ENCODE measurements around the gene NUDT12.
A peak's percentile ranks its signal among the peaks of the same experiment; 100 is the strongest.

NUDT12 gene

DNA sequence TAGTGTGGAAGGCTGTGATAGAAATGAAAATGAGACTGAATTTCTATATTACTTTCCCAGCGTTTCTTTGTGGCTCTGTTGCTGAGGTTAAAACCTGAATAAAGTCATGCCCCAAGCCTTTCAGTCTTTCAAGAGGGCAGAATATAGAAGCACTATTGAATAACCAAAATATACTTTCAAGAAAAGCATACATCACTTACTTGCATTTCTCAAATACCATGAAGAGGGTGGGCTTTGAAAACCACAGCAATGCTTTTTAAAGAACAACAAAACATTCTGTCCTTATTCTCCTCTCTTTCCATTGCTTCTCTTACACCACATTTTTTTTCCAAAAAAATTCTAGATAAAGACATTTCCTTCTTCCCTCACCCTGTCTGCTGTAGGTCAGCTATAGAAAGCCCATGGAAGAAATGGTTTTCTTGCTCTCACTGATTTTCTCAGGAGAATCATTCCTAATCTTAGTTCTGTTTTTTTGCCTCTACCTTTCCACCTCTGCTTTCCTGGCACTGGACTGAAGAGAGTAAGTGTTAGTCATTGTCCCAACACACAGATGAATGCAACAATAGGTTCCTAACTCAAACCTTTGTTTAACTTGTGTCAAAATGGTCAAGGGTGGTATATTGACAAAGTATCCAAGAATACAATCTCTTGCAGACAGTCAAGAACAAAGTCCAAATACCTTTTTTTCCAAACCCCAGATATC, 51.6 kb downstream of the NUDT12 start:
- peak; percentile 34 for DNase-seq (ENCODE audit: low read depth)
- H3K4me3 ChIP-seq (ENCODE audit: low read length), result no peak overlapping the region
- TF ChIP-seq, protein P1, sequence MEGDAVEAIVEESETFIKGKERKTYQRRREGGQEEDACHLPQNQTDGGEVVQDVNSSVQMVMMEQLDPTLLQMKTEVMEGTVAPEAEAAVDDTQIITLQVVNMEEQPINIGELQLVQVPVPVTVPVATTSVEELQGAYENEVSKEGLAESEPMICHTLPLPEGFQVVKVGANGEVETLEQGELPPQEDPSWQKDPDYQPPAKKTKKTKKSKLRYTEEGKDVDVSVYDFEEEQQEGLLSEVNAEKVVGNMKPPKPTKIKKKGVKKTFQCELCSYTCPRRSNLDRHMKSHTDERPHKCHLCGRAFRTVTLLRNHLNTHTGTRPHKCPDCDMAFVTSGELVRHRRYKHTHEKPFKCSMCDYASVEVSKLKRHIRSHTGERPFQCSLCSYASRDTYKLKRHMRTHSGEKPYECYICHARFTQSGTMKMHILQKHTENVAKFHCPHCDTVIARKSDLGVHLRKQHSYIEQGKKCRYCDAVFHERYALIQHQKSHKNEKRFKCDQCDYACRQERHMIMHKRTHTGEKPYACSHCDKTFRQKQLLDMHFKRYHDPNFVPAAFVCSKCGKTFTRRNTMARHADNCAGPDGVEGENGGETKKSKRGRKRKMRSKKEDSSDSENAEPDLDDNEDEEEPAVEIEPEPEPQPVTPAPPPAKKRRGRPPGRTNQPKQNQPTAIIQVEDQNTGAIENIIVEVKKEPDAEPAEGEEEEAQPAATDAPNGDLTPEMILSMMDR (conservative IDR thresholded peaks at IDR 0.05; ENCODE audit: low read length), result no peak

DNA sequence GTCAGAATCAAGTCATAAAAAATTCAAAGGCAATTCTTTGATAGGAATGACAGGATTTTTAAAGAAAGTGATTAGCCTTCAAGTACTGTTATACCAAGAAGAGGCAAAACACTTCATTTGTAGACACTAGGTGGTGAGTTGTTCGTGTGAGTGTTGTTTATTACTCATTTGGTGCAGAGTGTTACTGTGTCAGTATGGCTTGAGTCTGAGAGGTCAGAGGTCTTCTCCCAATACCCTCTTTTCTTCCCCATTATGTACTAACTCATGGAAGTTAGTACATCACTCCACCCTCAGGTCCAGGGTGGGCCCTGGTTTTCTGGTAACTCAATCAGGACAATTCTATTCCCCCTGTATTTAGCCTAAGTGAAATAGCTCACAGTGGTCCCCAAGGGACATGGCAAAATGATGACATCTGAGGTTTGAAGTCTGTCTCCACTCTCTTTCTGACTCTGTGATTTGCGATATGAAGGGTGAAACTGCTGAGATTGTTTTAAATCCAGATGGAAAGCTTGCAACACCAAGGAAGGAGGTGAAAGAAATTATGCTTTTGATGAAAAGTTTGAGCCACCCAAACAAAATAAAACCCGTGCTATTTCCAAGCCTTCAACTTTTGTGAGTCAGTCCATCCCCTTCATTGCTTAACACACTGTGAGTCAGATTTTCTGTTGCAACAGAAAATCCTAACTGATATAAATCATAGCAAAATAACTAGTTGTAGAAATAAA, 56.8 kb downstream of the NUDT12 start:
- TF ChIP-seq, protein P1 (conservative IDR thresholded peaks at IDR 0.05; ENCODE audit: low read length), result 0 out of 2 replicates have a peak, but pooled peaks have one; percentile 16
- DNase-seq (ENCODE audit: low read depth), result peak; percentile 94
- H3K4me3 ChIP-seq (ENCODE audit: low read length), result no peak overlapping the region

DNA sequence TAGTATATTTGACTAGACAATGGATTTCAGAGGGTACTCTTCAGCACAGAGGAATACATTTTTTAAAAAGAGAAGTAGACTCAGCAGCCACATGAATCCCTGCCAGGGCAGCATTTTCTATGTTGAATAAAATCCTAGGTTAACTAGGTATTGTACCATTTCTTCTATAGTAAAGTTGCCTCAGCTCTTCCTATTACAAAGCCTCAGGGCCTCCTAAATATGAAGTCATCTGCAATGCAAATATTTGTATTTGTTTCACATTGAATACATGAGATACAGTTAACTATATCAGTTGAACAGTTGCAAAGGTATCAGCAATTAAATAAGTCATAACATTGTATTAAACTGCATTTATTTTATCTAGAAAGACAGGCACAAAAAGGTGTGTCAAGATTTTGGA, 59.5 kb downstream of the NUDT12 start:
- DNase-seq (ENCODE audit: low read depth), result no peak
- TF ChIP-seq, protein P1 (conservative IDR thresholded peaks at IDR 0.05; ENCODE audit: low read length), result no peak
- no peak overlapping the region for H3K4me3 ChIP-seq (ENCODE audit: low read length)

DNA sequence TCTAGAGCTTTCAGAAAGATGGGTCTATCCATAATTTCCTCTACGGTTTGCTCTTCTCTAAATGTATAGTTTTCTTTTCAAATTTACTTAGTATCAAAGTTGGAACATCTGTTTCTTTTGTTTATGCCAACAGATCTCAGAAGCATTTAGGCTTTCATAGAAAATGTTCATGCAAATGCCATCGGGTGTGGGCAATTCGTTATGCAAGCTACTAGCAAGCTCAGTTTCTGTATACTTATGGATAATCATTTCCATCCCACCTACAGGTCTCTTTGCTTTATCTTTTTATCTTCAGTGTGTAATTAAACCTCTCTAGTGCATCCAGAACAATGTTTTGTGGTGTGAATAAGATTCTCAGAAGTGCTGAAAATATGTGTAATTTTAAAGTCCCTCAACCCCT, 59.9 kb downstream of the NUDT12 start:
- TF ChIP-seq, protein P1 (conservative IDR thresholded peaks at IDR 0.05; ENCODE audit: low read length), result no peak

More for the DNA sequence above, 59.9 kb downstream of the NUDT12 start:
- H3K4me3 ChIP-seq (ENCODE audit: low read length), result no peak overlapping the region
- DNase-seq (ENCODE audit: low read depth), result no peak

Measured in AG10803 (cell line).